ENCODE data around the gene TNN.

Gene TNN

GRCh38 chr1:175146529-175147213, 79.0 kb downstream of the TNN start:
- H3K27ac ChIP-seq (ENCODE audit: low read length), result no peak overlapping the region
- H3K4me3 ChIP-seq (ENCODE audit: low read length in 2 of 2), result no peak overlapping the region
- no peak overlapping the region for H3K9ac ChIP-seq (ENCODE audit: low read length in 2 of 2)

DNA sequence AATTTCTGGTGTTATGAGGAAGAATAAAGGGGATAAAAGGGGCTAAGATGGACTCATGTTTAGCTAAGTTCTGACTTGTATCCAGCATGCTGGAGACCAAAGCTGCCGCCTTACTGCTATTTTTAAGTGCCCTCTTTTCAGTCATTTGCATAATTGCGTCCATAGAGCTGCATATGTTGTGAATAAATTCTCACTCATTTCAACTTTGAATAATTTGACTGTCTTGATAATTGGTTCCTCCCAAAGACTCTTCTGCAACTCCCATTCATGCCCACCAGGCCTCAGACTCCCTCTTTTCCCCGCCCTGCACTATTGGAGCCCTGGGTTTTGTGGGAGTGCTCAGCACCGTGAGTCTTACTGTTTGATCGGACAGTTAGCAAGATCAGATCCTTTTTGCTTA, 79.9 kb downstream of the TNN start:
- Histone ChIP-seq H3K9ac (ENCODE audit: low read length in 2 of 2) (no peak overlapping the region), H3K4me1 (ENCODE audit: control insufficient read depth, insufficient read depth, low read length) (peaks cover 11% of the 10 kb centered on the region), H3K27ac (ENCODE audit: low read length) (no peak overlapping the region), H3K36me3 (ENCODE audit: control insufficient read depth in 2 of 2, insufficient read depth in 2 of 2, low read length in 2 of 2) (no peaks in the 10 kb centered on the region), H3K4me3 (ENCODE audit: low read length in 2 of 2) (no peak overlapping the region), H3K27me3 (ENCODE audit: control insufficient read depth in 1 of 2, insufficient read depth in 2 of 2, low read length in 2 of 2) (peaks cover 0 to 2% of the 10 kb centered on the region in 2 donors), H3K9me3 (ENCODE audit: control insufficient read depth in 2 of 2, low read length in 2 of 2) (no peaks in the 10 kb centered on the region)

More at GRCh38 chr1:175146529-175147213, 79.0 kb downstream of the TNN start:
- peaks cover 11% of the 10 kb centered on the region for H3K4me1 ChIP-seq (ENCODE audit: control insufficient read depth, insufficient read depth, low read length)
- H3K36me3 ChIP-seq (ENCODE audit: control insufficient read depth in 2 of 2, insufficient read depth in 2 of 2, low read length in 2 of 2), result no peaks in the 10 kb centered on the region
- H3K9me3 ChIP-seq (ENCODE audit: control insufficient read depth in 2 of 2, low read length in 2 of 2), result no peaks in the 10 kb centered on the region
- H3K27me3 ChIP-seq (ENCODE audit: control insufficient read depth in 1 of 2, insufficient read depth in 2 of 2, low read length in 2 of 2), result peaks cover 0 to 2% of the 10 kb centered on the region in 2 donors

DNA sequence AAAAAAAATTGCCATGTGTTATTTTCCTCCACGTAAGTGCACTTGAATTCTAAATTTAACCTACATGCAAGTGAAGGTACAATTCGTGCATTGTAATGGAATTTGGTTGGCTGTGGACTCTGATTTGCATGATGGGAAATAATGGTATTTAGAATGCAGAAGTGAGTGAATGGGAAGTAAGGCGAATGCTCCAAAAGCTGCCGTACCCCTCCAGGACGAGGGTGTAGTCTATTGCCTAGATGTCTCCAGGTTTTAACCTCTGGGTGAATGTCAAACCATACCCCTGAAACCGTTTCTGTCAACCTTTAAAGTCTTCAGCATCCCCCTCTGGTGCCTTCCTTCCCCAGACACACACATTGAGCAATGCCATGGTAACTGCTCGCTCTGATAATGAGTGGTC, 80.4 kb downstream of the TNN start:
- Histone ChIP-seq H3K4me3 (ENCODE audit: low read length in 2 of 2) (no peak overlapping the region), H3K4me1 (ENCODE audit: control insufficient read depth, insufficient read depth, low read length) (peaks cover 11% of the 10 kb centered on the region), H3K36me3 (ENCODE audit: control insufficient read depth in 2 of 2, insufficient read depth in 2 of 2, low read length in 2 of 2) (no peaks in the 10 kb centered on the region), H3K9me3 (ENCODE audit: control insufficient read depth in 2 of 2, low read length in 2 of 2) (no peaks in the 10 kb centered on the region), H3K9ac (ENCODE audit: low read length in 2 of 2) (no peak overlapping the region), H3K27me3 (ENCODE audit: control insufficient read depth in 1 of 2, insufficient read depth in 2 of 2, low read length in 2 of 2) (peaks cover 0 to 2% of the 10 kb centered on the region in 2 donors), H3K27ac (ENCODE audit: low read length) (no peak overlapping the region)

DNA sequence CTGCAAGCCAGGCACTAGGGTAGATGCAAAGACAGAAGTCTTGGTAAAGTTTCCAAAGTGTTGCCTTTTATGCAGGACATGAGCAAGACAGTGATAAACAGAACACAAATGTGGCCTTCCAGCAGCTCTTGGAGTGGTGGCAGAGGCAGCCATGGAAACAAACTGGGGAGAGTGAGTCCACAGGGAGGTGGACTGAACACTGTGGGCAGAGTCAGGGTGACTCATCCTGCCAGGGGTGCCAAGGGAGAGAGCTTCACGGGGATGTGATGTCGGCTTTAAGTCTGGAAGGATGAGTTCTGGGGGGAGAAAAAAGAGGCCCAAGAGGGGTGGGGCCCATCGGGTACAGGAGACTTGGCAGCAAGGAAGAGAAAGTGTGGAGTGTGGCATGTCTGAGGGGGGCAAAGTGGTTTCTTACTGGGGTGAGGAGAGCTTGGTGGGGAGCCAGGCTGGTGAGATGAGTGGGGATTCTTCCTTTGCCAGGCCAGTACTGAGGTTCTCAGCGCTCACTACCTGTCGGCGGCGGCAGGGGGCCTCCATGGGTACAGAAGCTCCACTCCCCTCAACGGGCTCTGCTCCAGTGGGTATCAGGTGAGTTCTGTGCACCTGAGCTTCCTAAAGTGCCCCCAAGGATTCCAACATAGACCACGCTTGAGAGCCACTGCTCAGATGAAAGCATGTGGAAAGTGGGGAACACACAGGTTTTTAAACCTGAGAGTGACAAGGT, 83.1 kb downstream of the TNN start:
- Histone ChIP-seq H3K9ac (ENCODE audit: low read length in 2 of 2) (no peak overlapping the region), H3K4me1 (ENCODE audit: control insufficient read depth, insufficient read depth, low read length) (peaks cover 11% of the 10 kb centered on the region), H3K36me3 (ENCODE audit: control insufficient read depth in 2 of 2, insufficient read depth in 2 of 2, low read length in 2 of 2) (no peaks in the 10 kb centered on the region), H3K9me3 (ENCODE audit: control insufficient read depth in 2 of 2, low read length in 2 of 2) (no peaks in the 10 kb centered on the region), H3K4me3 (ENCODE audit: low read length in 2 of 2) (no peak overlapping the region), H3K27ac (ENCODE audit: low read length) (peak overlapping the region; percentile 69), H3K27me3 (ENCODE audit: control insufficient read depth in 1 of 2, insufficient read depth in 2 of 2, low read length in 2 of 2) (no peaks in the 10 kb centered on the region)

- Histone ChIP-seq H3K9ac (ENCODE audit: low read length in 2 of 2) (no peak overlapping the region), H3K27ac (ENCODE audit: low read length) (no peak overlapping the region), H3K27me3 (ENCODE audit: control insufficient read depth in 1 of 2, insufficient read depth in 2 of 2, low read length in 2 of 2) (no peaks in the 10 kb centered on the region), H3K4me1 (ENCODE audit: control insufficient read depth, insufficient read depth, low read length) (peaks cover 11% of the 10 kb centered on the region), H3K4me3 (ENCODE audit: low read length in 2 of 2) (peak overlapping the region in 1 of 2 donors; percentile 49), H3K9me3 (ENCODE audit: control insufficient read depth in 2 of 2, low read length in 2 of 2) (no peaks in the 10 kb centered on the region), H3K36me3 (ENCODE audit: control insufficient read depth in 2 of 2, insufficient read depth in 2 of 2, low read length in 2 of 2) (no peaks in the 10 kb centered on the region)
Observed at GRCh38 chr1:175152006-175152652, 84.5 kb downstream of the TNN start.

DNA sequence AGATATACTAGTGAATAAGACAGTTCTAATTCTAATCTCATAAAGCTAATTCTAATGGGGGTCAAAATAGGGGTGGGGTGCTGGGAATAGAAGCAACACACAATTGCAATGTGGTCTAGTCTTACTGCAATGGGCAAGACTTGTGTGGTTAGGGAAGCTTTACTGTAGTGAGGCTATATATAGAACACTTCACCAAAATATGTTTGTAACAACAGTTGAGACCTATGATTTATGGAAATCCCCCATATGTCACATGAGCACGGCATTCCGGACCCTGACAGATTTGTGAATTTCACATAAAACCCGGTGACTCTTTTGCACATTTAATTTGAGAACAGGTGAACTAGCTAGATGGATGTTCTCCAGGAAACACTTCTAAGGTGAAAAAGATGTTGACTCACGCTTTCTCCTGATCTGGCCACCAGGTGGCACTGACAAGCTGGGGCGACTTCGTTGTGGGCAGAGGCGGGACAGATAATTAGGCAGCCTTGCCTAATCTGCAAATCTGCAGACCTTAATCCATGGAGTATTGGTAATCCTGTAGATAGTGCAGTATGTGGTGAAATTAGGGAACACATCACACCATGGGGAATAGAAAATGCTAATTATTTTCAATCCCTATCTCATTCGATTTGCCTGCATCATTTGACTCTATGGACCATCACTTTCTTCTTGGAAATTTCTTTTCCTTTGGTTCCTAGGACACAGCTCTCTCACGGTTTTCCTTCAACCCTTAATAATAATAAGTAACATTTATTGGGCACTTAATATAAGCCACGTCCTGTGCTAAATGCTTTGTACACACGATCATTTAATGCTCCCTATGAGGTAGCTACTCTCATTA, 87.2 kb downstream of the TNN start:
- no peaks in the 10 kb centered on the region for H3K27me3 ChIP-seq (ENCODE audit: control insufficient read depth in 1 of 2, insufficient read depth in 2 of 2, low read length in 2 of 2)
- no peak overlapping the region for H3K27ac ChIP-seq (ENCODE audit: low read length)
- no peaks in the 10 kb centered on the region for H3K9me3 ChIP-seq (ENCODE audit: control insufficient read depth in 2 of 2, low read length in 2 of 2)
- no peak overlapping the region for H3K9ac ChIP-seq (ENCODE audit: low read length in 2 of 2)
- H3K36me3 ChIP-seq (ENCODE audit: control insufficient read depth in 2 of 2, insufficient read depth in 2 of 2, low read length in 2 of 2), result peaks cover 0 to 5% of the 10 kb centered on the region in 2 donors
- H3K4me3 ChIP-seq (ENCODE audit: low read length in 2 of 2), result no peak overlapping the region
- H3K4me1 ChIP-seq (ENCODE audit: control insufficient read depth, insufficient read depth, low read length), result peaks cover 10% of the 10 kb centered on the region

DNA sequence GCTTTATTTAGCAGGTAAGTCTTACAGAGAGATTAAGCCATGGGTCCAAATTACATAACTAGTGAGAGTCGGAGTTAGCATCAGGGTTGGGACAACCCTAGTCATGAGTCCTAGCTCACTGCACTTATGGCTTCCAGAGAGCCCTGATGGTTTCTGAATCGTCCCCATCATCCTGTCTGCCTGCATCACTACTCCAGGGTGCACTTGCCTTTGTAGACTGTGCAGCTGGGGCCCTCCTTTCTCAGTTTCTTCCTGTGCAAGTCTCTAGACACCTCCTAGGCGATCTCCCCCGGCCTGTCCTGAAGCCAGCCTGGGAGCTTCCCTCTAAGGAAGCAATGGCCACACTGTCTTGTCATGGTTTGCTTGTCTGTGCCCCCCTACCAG, 87.8 kb downstream of the TNN start:
- Histone ChIP-seq H3K4me3 (ENCODE audit: low read length in 2 of 2) (no peak overlapping the region), H3K9ac (ENCODE audit: low read length in 2 of 2) (no peak overlapping the region), H3K4me1 (ENCODE audit: control insufficient read depth, insufficient read depth, low read length) (peaks cover 5% of the 10 kb centered on the region), H3K27ac (ENCODE audit: low read length) (no peak overlapping the region), H3K36me3 (ENCODE audit: control insufficient read depth in 2 of 2, insufficient read depth in 2 of 2, low read length in 2 of 2) (peaks cover 6 to 10% of the 10 kb centered on the region in 2 donors), H3K9me3 (ENCODE audit: control insufficient read depth in 2 of 2, low read length in 2 of 2) (no peaks in the 10 kb centered on the region), H3K27me3 (ENCODE audit: control insufficient read depth in 1 of 2, insufficient read depth in 2 of 2, low read length in 2 of 2) (no peaks in the 10 kb centered on the region)

GRCh38 chr1:175155936-175156335, 88.3 kb downstream of the TNN start:
- H3K9me3 ChIP-seq (ENCODE audit: control insufficient read depth in 2 of 2, low read length in 2 of 2), result no peaks in the 10 kb centered on the region
- H3K27me3 ChIP-seq (ENCODE audit: control insufficient read depth in 1 of 2, insufficient read depth in 2 of 2, low read length in 2 of 2), result no peaks in the 10 kb centered on the region
- H3K9ac ChIP-seq (ENCODE audit: low read length in 2 of 2), result no peak overlapping the region
- H3K4me3 ChIP-seq (ENCODE audit: low read length in 2 of 2), result no peak overlapping the region
- H3K27ac ChIP-seq (ENCODE audit: low read length), result no peak overlapping the region
- H3K36me3 ChIP-seq (ENCODE audit: control insufficient read depth in 2 of 2, insufficient read depth in 2 of 2, low read length in 2 of 2), result peaks cover 7 to 13% of the 10 kb centered on the region in 2 donors
- peaks cover under 1% of the 10 kb centered on the region for H3K4me1 ChIP-seq (ENCODE audit: control insufficient read depth, insufficient read depth, low read length)

DNA sequence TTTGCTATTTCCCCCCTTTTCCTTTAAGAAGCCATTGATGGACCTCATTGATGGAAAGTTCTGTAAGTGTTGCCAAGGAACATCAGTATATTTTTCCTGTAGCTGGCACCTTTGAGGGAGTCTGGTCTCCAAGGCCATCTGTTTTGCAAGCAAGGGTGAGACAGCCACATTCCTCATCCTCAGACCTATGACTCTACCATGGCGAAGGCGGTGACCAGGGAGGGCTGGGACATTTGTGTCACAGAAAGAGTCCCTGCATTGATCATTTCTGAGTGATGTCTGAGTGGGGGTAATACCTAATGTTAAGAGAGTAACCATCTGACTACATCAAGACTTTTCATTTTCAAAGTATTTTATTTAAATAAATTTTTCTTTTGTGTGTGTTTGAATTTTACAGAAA, 89.6 kb downstream of the TNN start:
- Histone ChIP-seq H3K4me1 (ENCODE audit: control insufficient read depth, insufficient read depth, low read length) (no peaks in the 10 kb centered on the region), H3K27me3 (ENCODE audit: control insufficient read depth in 1 of 2, insufficient read depth in 2 of 2, low read length in 2 of 2) (no peaks in the 10 kb centered on the region), H3K9ac (ENCODE audit: low read length in 2 of 2) (no peak overlapping the region), H3K9me3 (ENCODE audit: control insufficient read depth in 2 of 2, low read length in 2 of 2) (no peaks in the 10 kb centered on the region), H3K36me3 (ENCODE audit: control insufficient read depth in 2 of 2, insufficient read depth in 2 of 2, low read length in 2 of 2) (peaks cover 9 to 18% of the 10 kb centered on the region in 2 donors), H3K4me3 (ENCODE audit: low read length in 2 of 2) (no peak overlapping the region), H3K27ac (ENCODE audit: low read length) (no peak overlapping the region)

DNA sequence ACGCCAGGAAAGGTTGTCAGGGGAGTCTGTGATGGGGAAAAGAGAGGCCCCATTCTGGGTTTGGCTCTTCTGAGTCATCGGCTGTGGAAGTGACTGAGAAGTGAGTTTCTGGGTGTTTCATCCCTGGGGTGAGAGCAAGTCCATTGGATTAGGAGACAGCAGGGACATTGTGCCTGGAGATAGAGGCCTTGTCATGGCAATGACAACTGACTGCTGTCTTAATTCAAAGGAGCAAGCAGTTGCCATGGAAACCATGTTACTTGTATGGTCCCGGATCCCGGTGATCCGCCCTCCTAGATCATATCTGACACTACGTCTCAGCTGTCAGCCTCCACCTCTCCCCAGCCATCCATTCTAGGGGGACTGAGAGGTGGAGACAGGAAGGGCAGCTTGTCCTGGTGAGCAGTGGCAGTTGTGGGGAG, 90.5 kb downstream of the TNN start:
- Histone ChIP-seq H3K4me3 (ENCODE audit: low read length in 2 of 2) (no peak overlapping the region), H3K4me1 (ENCODE audit: control insufficient read depth, insufficient read depth, low read length) (no peaks in the 10 kb centered on the region), H3K36me3 (ENCODE audit: control insufficient read depth in 2 of 2, insufficient read depth in 2 of 2, low read length in 2 of 2) (peaks cover 9 to 18% of the 10 kb centered on the region in 2 donors), H3K27me3 (ENCODE audit: control insufficient read depth in 1 of 2, insufficient read depth in 2 of 2, low read length in 2 of 2) (no peaks in the 10 kb centered on the region), H3K9me3 (ENCODE audit: control insufficient read depth in 2 of 2, low read length in 2 of 2) (no peaks in the 10 kb centered on the region), H3K27ac (ENCODE audit: low read length) (no peak overlapping the region), H3K9ac (ENCODE audit: low read length in 2 of 2) (no peak overlapping the region)
